HepG2 (cell line): ENCODE data around the gene ZNF428. TPM values are rescaled to one million over a fixed set of nuclear protein-coding genes. Genes with fewer than 3 reads are reported as not detected.
A peak's percentile ranks its signal among the peaks of the same experiment; 100 is the strongest.

ENCODE experiments used
- ASH2L ChIP-seq: fragments of 300-600, 200-600 bp; sonication (generic); IDR thresholded peaks from 2 replicates; pipeline ENCODE4 v1.7.0; 2017; ENCODE audit warnings: low read depth, mild to moderate bottlenecking, moderate library complexity, mixed read lengths, low read length; ENCODE audit not compliant: insufficient read length
- BRCA1 ChIP-seq: sonication (generic); formaldehyde crosslinking; IDR thresholded peaks from 2 replicates; pipeline ENCODE4 v1.4.0; 2020; ENCODE audit warnings: missing genetic modification reagents
- CTCF ChIP-seq: sonication (generic); formaldehyde crosslinking; IDR thresholded peaks from 2 replicates; pipeline ENCODE4 v1.5.0; 2020; ENCODE audit warnings: mild to moderate bottlenecking, missing genetic modification reagents, moderate library complexity
- DMAP1 ChIP-seq: IDR thresholded peaks from 2 replicates; pipeline ENCODE4 v1.6.1; 2016
- GLI4 ChIP-seq: sonication (generic); formaldehyde crosslinking; IDR thresholded peaks from 2 replicates; pipeline ENCODE4 v1.5.1; 2020; ENCODE audit warnings: missing genetic modification reagents, mild to moderate bottlenecking, moderate library complexity, borderline replicate concordance
- HNRNPK ChIP-seq: fragments of 200-400 bp; formaldehyde crosslinking; IDR thresholded peaks from 2 replicates; pipeline ENCODE4 v1.6.1; 2018; ENCODE audit warnings: low read length, low read depth, moderate library complexity, mild to moderate bottlenecking; ENCODE audit not compliant: poor library complexity, severe bottlenecking
- KDM2A ChIP-seq: sonication (generic); formaldehyde crosslinking; IDR thresholded peaks from 2 replicates; pipeline ENCODE4 v1.4.0; 2020; ENCODE audit warnings: low read depth, missing genetic modification reagents, borderline replicate concordance
- KDM5B ChIP-seq: sonication (generic); formaldehyde crosslinking; IDR thresholded peaks from 2 replicates; pipeline ENCODE4 v1.4.0; 2020; ENCODE audit warnings: missing genetic modification reagents, mild to moderate bottlenecking, borderline replicate concordance
- MIER2 ChIP-seq: IDR thresholded peaks from 2 replicates; pipeline ENCODE4 v1.6.1; 2016; ENCODE audit warnings: missing biosample characterization, missing genetic modification reagents
- NFE2 ChIP-seq: sonication (generic); formaldehyde crosslinking; IDR thresholded peaks from 2 replicates; pipeline ENCODE4 v1.4.0; 2020; ENCODE audit warnings: missing genetic modification reagents
- PCBP2 ChIP-seq: fragments of 200-400 bp; formaldehyde crosslinking; optimal IDR thresholded peaks from 2 replicates; pipeline ENCODE3; 2018; ENCODE audit warnings: low read length, low read depth; ENCODE audit not compliant: poor library complexity, severe bottlenecking
- SOX5 ChIP-seq: IDR thresholded peaks from 2 replicates; pipeline ENCODE4 v1.6.1; 2016; ENCODE audit warnings: borderline replicate concordance
- SYNCRIP ChIP-seq: fragments of 200-400 bp; formaldehyde crosslinking; IDR thresholded peaks from 2 replicates; pipeline ENCODE4 v1.6.1; 2018; ENCODE audit warnings: mild to moderate bottlenecking, low read depth, low read length; ENCODE audit not compliant: insufficient read depth
- TBX2 ChIP-seq: sonication (generic); formaldehyde crosslinking; IDR thresholded peaks from 2 replicates; pipeline ENCODE4 v1.5.0; 2020; ENCODE audit warnings: missing genetic modification reagents, mild to moderate bottlenecking, borderline replicate concordance
- TRIM22 ChIP-seq: fragments of 450-650 bp; IDR thresholded peaks from 2 replicates; pipeline ENCODE4 v1.6.1; 2017
- ZIK1 ChIP-seq: sonication (generic); formaldehyde crosslinking; IDR thresholded peaks from 2 replicates; pipeline ENCODE4 v1.5.0; 2020; ENCODE audit warnings: mild to moderate bottlenecking, low read depth, missing genetic modification reagents, borderline replicate concordance
- ZNF276 ChIP-seq: sonication (generic); formaldehyde crosslinking; IDR thresholded peaks from 2 replicates; pipeline ENCODE4 v1.4.0; 2020; ENCODE audit warnings: mild to moderate bottlenecking, low read depth, missing genetic modification reagents
- ZNF333 ChIP-seq: sonication (generic); formaldehyde crosslinking; IDR thresholded peaks from 2 replicates; pipeline ENCODE4 v1.4.0; 2020; ENCODE audit warnings: mild to moderate bottlenecking, missing genetic modification reagents, borderline replicate concordance
- ZNF562 ChIP-seq: sonication (generic); formaldehyde crosslinking; IDR thresholded peaks from 2 replicates; pipeline ENCODE4 v1.8.0; 2022; ENCODE audit warnings: missing genetic modification reagents, borderline replicate concordance
- ZNF740 ChIP-seq: sonication (generic); formaldehyde crosslinking; IDR thresholded peaks from 2 replicates; pipeline ENCODE4 v1.4.0; 2020; ENCODE audit warnings: missing genetic modification reagents
- ZNF773 ChIP-seq: sonication (generic); formaldehyde crosslinking; IDR thresholded peaks from 2 replicates; pipeline ENCODE4 v1.4.0; 2020; ENCODE audit warnings: missing genetic modification reagents, borderline replicate concordance
- ZNF790 ChIP-seq: sonication (generic); formaldehyde crosslinking; IDR thresholded peaks from 2 replicates; pipeline ENCODE4 v1.8.0; 2022; ENCODE audit warnings: missing genetic modification reagents, mild to moderate bottlenecking, borderline replicate concordance
- ZNF816 ChIP-seq: sonication (generic); formaldehyde crosslinking; IDR thresholded peaks from 2 replicates; pipeline ENCODE4 v1.8.0; 2022; ENCODE audit warnings: missing genetic modification reagents, mild to moderate bottlenecking, borderline replicate concordance
- polyA plus RNA-seq, 8 experiments: library from polyadenylated mRNA; depleted of rRNA in 3 of 8; stranded (reverse) in 7 of 8; unstranded in 1 of 8; fragments of >200 nt; fragmentation: Illumina TruSeq in 4 of 8; extraction: Trizol in 4 of 8; gene quantifications; 2 replicates each; pipeline versions ENCODE4 v1.2.1 to v1.2.3, GENCODE V29; 2011 to 2016; ENCODE audit warnings: low read depth in 4 of 8, missing spikeins in 1 of 8, mixed read lengths in 1 of 8; ENCODE audit not compliant: insufficient read depth in 1 of 8
- total RNA-seq, 5 experiments: library from RNA; depleted of rRNA; stranded (reverse); fragments of >200 nt; fragmentation: Illumina TruSeq; extraction: Trizol; gene quantifications; 2 replicates each; pipeline ENCODE4 v1.2.3, GENCODE V29; 2016; ENCODE audit warnings: low read depth in 1 of 5

The ZNF428 gene
- total and polyA plus RNA-seq, 2 of the 13 experiments (the other 11 are each of a cell fraction or from before 2014, with no cell fraction given): 10.4 to 26.9 TPM

GRCh38 chr19:43619262-43620060, at the start of gene ZNF428 (continued):
- TF ChIP-seq TRIM22: no peak
- TF ChIP-seq ZIK1: peak; percentile 79; the same call in 1 of the 2 replicates
- TF ChIP-seq ZNF740 (CRISPR knock-in tag): peak; percentile 23
- TF ChIP-seq MIER2: no peak
- TF ChIP-seq GLI4 (CRISPR knock-in tag): peak; percentile 90; the same call in 1 of the 2 replicates
- TF ChIP-seq BRCA1 (CRISPR knock-in tag): peak; percentile 72
- TF ChIP-seq ZNF790 (CRISPR knock-in tag): peak; percentile 97; the same call in 1 of the 2 replicates
- TF ChIP-seq KDM5B (CRISPR knock-in tag): peak; percentile 96
- TF ChIP-seq ZNF562 (CRISPR knock-in tag): peak; percentile 65; the same call in 1 of the 2 replicates
- TF ChIP-seq NFE2 (CRISPR knock-in tag): no peak
- no peak for TF ChIP-seq PCBP2
- 0 out of 2 replicates have a peak, but pooled peaks have one; percentile 60 for TF ChIP-seq ZNF276 (CRISPR knock-in tag)
- TF ChIP-seq KDM2A: peak; percentile 49; the same call in 1 of the 2 replicates
- peak; percentile 35; the same call in 1 of the 2 replicates for TF ChIP-seq CTCF (CRISPR knock-in tag)
- peak; percentile 86 for TF ChIP-seq ASH2L
- TF ChIP-seq ZNF333 (CRISPR knock-in tag): no peak; the same call in 1 of the 2 replicates
- TF ChIP-seq SOX5 (CRISPR knock-in tag): no peak
- peak; percentile 90 for TF ChIP-seq TBX2 (CRISPR knock-in tag)
- TF ChIP-seq ZNF816 (CRISPR knock-in tag): peak; percentile 80; the same call in 1 of the 2 replicates
- peak; percentile 90; the same call in 1 of the 2 replicates for TF ChIP-seq ZNF773
- TF ChIP-seq DMAP1 (CRISPR knock-in tag): peak; percentile 65; the same call in 1 of the 2 replicates
- no peak for TF ChIP-seq SYNCRIP
- TF ChIP-seq HNRNPK: no peak
